Muscle of arm (tissue), 12 donors: ENCODE measurements around the gene FOXO3B. TPM values are rescaled to one million over a fixed set of nuclear protein-coding genes. Genes with fewer than 3 reads are reported as not detected.
"Not testable (repeated sequence)": the region's sequence is repeated elsewhere in the genome, so short reads cannot be mapped to it uniquely, and the experiment has no call there.

Experiments used
- DNase-seq: peaks from one replicate; pipeline ENCODE4 v3.0.0-alpha.2; 2013
- polyA plus RNA-seq, 12 donors: library from polyadenylated mRNA; unstranded; fragments of 120-200 nt; gene quantifications; one replicate each; pipeline ENCODE4 v1.2.1, GENCODE V29; 2013; ENCODE audit not compliant: insufficient read length in 12 of 12

Gene FOXO3B
- polyA plus RNA-seq, 12 donors, result 1.8 to 5.3 (median 2.9) TPM; not detected in 2

DNA sequence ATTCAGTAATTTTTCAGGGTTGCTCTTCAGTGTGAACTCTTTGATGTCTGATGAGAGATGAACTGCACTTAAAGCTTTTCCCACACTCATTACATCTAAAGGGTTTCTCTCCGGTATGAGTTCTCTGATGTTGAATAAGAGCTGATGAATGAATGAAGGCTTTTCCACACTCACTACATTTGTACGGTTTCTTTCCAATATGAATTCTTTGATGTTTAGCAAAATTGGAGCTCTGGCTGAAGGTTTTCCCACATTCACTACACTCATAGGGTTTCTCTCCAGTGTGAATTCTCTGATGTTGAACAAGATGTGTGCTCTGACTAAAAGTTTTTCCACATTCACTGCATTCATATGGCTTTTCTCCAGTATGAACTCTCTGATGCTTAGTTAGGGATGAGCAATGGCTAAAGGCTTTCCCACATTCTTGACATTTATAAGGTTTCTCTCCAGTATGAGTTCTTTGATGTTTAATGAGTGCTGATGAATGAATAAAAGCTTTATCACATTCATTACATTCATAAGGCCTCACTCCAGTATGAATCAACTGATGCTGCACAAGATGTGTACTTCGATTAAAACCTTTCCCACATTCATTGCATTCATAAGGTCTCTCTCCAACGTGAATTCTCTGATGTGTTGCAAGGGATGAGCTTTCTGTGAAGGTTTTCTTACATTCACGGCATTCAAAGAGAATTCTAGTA lies 20.0 kb downstream of the FOXO3B start:
- DNase-seq, result not testable (repeated sequence)

DNA sequence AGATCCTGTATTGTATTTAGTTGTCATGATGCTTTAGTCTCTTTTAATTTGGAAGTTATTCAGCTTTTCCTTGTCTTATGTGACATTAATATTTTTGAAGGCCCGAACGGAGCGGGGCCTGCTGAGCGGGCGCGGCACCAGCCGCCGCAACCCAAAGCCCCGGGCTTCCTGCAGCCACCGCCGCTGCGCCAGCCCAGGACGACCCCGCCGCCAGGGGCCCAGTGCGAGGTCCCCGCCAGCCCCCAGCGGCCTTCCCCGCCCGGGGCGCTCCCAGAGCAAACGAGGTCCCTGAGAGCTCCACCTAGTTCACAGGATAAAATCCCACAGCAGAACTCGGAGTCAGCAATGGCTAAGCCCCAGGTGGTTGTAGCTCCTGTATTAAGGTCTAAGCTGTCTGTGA lies 32.0 kb downstream of the FOXO3B start:
- DNase-seq, result not testable (repeated sequence)

DNA sequence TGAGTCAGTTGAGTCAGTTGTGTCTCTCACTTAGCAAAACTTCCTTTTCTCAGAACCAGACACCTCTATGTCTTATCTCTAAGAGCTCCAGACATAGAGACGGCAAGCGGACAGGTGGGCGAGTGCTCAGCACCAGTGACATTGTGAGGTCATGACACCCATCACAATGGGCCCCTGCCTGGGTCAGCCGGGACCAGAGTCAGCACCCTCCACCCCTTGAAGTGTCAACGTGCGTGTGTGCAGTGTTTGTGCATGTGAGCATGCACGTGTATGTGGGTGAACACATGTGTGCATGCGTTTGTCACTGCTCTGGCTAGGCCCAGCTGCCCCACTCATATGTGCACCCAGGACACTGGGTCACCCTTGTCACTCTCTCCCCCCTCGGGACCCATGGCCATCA lies 37.8 kb downstream of the FOXO3B start, which contains the start of gene TBC1D28:
TBC1D28 (minus strand) TSS at position 101 of the 400 bp plus-strand sequence. CDS start 3,039 bp downstream, outside the sequence.
- DNase-seq, result not testable (repeated sequence)

GRCh38 chr17:18643124-18643523 lies 39.0 kb downstream of the FOXO3B start:
- not testable (repeated sequence) for DNase-seq

DNA sequence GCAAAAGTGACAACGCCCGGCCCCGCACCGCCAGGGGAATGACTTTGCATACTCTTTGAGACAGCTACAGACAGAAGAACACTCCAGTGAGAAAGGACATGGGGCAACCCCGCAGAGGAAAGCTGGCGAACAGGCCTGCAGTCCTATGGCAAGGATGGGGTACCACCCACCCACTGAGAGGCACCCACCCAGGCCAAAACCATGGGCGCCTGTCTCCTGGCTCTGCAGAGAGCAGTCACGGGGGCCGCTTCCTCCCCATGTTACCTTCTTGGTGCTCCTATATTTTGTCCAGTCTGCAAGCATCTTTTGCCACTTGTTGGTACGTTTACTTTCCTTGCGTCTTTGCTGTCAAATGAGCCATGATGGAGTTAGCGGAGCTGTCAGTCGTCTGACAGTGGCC lies 43.8 kb downstream of the FOXO3B start:
- not testable (repeated sequence) for DNase-seq

DNA sequence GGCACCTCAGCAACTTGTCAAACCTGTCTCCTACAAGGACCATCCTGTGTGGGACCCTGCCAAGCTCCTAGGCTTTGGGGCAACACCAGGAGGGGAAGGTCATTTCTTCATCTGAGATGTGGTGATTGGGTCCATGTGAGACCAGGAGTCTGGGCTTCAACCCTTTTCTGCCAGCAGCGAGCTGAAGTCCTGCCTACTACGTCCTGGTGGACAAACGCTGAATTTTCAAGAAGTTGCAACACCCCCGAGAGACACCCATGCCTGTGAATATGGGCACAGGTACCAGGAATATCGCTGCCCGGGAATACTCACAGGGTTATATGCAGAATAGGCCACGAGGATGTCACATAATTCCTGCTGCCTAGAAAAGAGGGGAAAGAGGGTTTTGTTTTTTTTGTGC lies 45.9 kb downstream of the FOXO3B start:
- DNase-seq, result not testable (repeated sequence)

DNA sequence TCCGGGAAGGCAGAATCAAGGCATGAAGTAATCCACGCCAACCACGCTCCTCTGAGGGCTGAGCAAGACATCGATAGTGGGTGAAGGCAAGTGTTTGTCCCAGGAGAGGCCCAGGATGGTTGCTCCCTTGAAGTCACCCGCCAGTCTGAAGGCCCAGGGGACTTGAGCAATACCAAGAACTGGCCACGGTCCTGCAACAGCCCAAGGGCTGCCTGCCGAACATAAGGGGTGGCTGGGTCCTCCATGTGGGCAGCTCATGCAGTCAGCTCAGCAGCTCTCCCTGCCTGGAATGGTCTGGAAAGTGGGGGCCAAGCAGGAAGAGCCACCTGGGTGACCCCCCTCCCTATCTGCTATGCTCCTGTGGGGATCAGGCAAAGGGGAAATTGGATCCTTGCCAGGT lies 46.3 kb downstream of the FOXO3B start:
- not testable (repeated sequence) for DNase-seq

DNA sequence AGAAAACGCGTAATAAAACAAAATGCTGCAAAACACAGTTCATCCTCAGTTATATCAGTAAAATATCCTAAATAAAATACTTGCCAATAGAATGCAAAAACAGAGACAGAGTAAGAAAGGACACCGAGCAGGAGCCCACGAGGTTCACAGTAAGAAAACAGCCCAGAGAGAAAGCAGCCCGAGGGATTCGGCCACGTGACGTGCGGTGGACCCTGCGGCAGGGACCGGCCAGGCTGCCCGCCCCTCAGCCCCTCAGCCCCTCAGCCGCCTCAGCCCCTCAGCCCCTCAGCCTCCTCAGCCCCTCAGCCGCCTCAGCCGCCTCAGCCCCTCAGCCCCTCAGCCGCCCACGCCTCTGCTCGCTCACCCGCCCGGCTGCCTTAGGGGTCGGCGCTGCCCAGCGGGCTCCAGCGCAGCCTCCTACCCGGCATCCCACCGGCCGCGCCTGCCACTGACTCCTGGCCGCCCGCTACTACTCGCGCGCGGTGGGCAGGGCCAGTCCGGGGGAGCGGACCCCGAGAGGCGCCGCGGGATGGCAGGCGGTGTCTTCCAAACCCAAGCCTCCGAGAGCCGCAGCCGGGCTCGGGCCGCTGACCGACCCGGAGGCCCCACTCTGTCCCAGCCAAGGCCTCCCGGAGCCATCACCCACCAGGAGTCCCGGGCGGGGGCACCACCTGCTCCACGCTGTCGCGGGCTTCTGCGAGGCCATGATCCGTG lies 47.4 kb downstream of the FOXO3B start:
- DNase-seq, result not testable (repeated sequence)

Other genes with a start within 250 kb of the FOXO3B start
- gene LGALS9C, start 205.5 kb downstream of the FOXO3B start, polyA plus RNA-seq, result 1 to 10 TPM in 1 of 12 donors, under 1 TPM in 2, not detected in 9; 0.30 to 2.9 (median 0.62) TPM
- under 1 TPM in 1 of 12 donors, not detected in 11; 0.11 TPM for gene TBC1D28, start 37.9 kb downstream of the FOXO3B start, polyA plus RNA-seq
- under 1 TPM in 10 of 12 donors, not detected in 2; 0.09 to 0.44 (median 0.24) TPM for gene FBXW10, start 61.7 kb upstream of the FOXO3B start, polyA plus RNA-seq
- gene TVP23B, start 98.9 kb upstream of the FOXO3B start, polyA plus RNA-seq, result 10 to 100 TPM in 11 of 12 donors, not detected in 1; 20.0 to 39.6 (median 28.3) TPM
- gene PRPSAP2, start 175.8 kb upstream of the FOXO3B start, polyA plus RNA-seq, result 10 to 100 TPM in 11 of 12 donors, not detected in 1; 22.2 to 32.5 (median 24.8) TPM